Renal cortical epithelial cell (primary cell): Measurements from ENCODE around the gene GFRA3. TPM values are rescaled to one million over a fixed set of nuclear protein-coding genes. Genes with fewer than 3 reads are reported as not detected.

Source experiments
- DNase-seq: peaks from one replicate; pipeline ENCODE4 v3.0.0-alpha.2; 2011; ENCODE audit warnings: low read depth
- total RNA-seq: library from RNA; depleted of rRNA; stranded (reverse); fragments of >200 nt; gene quantifications from 2 replicates; pipeline ENCODE4 v1.2.3, GENCODE V29; 2014

GFRA3 gene
- total RNA-seq, 1 donor from 2014 or later, result not detected

DNA sequence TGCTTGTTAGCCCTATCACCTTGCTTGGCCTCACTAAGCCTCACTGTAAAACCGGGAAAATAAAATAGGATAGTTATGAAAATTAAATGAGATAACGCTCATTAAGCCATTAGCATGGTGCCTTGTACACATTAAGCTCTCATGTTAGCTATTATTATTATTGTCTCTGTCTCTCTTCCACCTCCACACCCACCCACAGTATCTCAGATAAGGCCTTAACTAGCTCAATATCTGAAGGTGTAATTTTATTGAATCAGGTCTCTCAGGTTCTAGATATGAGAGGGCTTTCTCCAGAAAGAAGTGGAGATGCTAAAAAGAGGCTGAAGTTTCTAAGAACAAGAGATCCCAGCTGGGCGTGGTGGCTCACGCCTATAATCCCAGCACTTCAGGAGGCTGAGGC is 27.6 kb downstream of the GFRA3 start:
- DNase-seq, result no peak

DNA sequence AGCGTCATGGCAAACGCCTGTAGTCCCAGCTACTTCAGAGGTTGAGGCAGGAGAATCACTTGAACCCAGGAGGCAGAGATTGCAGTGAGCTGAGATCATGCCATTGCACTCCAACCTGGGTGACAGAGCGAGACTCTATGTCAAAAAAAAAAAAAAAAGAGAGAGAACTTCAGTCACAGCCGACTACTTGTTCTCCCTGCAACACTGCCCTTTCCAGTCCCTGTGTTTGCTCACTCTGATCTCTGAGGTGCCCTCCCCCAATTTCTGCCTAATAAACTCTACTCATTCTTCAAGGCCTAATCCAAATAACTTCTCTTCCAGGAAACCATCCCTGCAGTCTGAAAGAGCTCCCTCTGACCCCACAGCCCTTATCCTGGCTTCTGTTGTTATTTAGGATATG is 28.1 kb downstream of the GFRA3 start:
- no peak for DNase-seq

- no peak for DNase-seq
Measured at GRCh38 chr5:138245717-138246116, 28.7 kb downstream of the GFRA3 start.

- no peak for DNase-seq
Measured at GRCh38 chr5:138243794-138244193, 30.6 kb downstream of the GFRA3 start.

DNA sequence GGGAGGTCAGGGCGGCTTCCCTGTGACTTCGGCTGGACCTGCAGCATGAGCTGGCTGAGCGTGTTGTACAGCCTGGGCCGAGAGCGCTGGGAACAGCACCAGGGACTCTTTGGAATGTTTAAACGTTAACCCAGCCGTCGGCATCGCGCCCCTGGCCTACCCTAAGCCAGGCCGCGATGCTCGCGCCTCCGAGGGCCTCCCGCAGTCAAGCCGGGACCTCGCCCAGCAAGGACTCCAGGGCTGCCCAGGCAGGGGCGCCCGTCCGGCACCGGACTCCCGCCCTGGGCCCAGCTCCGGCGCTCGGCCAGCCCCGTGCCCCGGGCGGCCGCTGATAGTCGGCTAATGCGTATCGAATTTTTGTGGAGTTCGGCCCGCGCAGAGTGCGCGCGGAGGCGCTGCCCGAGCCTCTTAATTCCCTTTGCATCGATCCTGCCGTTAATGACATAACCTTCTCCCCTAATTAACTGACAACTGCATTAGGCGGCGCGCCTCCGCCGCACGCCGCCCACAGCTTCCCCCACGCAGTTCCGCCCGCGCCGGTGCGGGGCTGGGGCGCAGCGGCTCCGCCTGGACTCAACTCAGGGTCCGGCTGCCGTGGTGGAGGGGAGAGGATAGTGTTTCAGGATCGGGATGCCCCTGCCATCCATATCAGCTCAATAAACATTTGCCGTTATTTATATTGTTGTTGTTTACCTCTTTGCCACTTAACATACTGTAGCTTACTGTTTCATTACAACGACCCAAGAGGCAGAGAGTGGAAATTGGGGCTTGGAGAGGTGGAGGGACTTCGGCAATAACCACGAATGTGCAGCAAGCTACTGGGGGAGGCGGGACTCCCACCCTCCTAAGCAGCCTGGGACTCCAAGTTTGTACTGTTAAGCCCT is 32.5 kb downstream of the GFRA3 start:
- DNase-seq, result peak; percentile 14

DNA sequence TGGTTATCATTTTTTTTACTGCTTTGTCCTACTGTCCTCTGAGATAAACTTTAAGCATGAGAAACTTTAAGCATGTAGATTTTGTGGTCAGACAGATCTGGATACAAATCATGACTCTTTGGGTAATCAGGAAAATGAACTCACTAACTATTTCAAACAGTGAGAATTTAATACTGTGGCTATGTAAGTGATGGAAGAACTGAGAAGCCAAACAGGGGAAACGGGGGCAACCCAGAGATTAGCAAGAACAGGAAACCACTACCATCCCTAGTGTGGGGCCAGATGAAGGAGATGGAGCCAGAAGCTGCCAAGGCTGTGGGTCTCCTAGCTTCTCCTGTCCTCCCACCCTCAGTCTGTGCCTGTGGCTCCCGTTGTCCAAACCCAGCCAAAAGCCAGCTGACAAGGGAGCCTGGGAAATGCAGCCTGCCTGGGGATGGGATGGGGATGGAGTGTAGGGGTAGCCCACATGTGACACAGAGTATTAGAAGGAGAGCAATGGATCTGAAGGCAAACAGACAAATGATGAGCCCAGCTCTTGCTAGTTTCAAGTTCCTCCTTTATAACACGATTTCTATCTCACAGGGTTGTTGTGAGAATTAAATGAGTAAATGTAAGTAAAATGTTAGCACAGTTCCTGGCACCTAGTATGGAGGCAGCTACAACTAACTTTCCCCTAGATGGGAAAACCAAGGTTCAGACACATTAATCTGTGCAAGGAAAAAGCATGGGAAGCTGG is 33.6 kb downstream of the GFRA3 start:
- DNase-seq, result no peak

- DNase-seq, result no peak
Measured at GRCh38 chr5:138238034-138238433, 36.4 kb downstream of the GFRA3 start.

GRCh38 chr5:138234651-138235050 is 39.8 kb downstream of the GFRA3 start:
- no peak for DNase-seq

DNA sequence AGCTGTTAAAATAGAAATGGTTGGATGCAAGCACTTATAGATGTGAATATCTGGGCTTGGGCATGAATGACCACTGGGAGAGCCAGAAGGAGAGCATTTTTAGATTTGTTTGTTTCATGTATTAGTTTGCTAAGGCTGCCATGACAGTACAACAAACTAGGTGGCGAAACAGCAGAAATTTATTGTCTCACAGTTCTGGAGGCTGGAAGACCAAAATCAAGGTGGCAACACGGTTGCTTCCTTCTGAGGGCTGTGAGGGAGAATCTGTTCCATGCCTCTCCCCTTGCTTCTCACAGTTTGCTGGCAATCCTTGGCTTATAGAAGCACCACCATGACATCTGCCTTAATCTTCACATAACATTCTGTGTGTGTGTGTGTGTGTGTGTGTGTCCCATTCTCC is 41.1 kb downstream of the GFRA3 start:
- no peak for DNase-seq

GRCh38 chr5:138230981-138231589 is 43.3 kb downstream of the GFRA3 start:
- DNase-seq, result peak; percentile 43

GRCh38 chr5:138230261-138230660 is 44.2 kb downstream of the GFRA3 start:
- no peak for DNase-seq

DNA sequence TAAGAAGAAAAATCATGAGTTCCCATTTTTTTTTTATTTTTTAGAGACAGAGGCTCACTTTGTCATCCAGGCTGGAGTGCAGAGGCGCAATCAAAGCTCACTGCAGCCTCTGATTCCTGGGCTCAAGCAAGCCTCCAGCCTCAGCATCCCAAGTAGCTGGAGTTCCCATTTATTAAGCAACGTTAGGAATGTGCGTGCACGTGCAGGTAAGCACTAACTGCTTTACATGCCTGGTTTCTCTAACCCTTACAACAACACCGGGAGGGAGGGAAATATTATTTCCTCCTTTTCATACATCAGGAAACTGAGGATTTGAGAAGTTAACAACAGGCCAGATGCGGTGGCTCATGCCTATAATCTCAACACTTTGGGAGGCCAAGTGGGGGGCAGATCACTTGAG is 45.0 kb downstream of the GFRA3 start:
- no peak for DNase-seq

- no peak for DNase-seq
Measured at GRCh38 chr5:138226910-138227309, 47.5 kb downstream of the GFRA3 start.

DNA sequence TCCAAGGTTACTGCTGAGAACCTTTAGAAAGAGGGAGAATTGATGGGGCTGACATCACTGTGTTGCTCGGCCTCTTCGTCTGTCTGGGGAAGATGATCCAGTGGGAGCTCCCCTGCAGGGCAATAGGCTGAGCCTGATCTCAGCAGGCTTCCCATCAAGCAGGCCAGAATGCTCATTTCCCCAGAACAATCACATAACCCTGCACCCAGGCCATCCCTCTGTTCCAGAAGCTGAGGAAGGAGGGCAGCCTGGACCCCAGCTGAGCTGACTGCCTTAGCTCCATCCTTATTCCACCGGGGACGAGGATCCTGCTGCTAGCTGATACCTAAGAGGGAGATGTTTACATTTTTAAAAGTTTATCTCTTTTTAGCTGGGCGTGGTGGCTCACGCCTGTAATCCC is 49.7 kb downstream of the GFRA3 start:
- no peak for DNase-seq

GRCh38 chr5:138223532-138223931 is 50.9 kb downstream of the GFRA3 start:
- no peak for DNase-seq

DNA sequence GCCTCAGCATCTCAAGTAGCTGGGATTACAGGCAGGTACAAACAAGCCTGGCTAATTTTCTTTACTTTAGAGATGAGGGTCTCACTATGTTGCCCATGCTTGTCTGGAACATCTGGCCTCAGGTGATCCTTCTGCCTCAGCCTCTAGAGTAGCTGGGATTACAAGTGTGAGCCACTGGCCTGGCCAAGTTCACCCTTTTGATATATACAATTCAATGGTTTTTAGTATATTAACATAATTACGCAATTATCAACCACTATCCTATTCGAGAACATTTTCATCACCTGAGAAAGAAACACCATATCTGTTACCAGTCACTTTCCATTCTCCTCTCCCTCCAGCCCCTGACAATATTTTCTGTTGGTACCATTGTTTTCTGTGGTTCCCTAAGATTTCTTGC is 57.6 kb downstream of the GFRA3 start:
- DNase-seq, result no peak

GRCh38 chr5:138213161-138214029 is 61.0 kb downstream of the GFRA3 start, which contains the start of gene CDC23:
Gene CDC23, minus strand, starts transcription at chr5:138213323. Its CDS starts 11 bp downstream, at chr5:138213312.
- DNase-seq, result peak; percentile 99

DNA sequence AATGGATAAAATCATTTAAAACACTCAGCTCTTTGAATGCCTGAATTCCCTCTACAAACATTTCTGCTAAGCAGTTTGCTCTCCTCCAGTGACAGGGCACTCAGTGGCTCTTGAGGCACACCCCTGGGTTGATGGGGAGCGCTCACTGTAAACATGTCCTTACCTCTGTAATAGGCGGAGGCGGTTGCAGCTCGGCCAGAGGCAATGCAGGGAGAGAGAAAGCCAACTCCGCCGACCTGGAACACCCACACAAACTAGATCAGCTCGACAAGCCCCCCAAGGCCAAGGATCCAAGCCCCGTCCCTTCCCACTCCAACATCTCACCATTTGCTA is 61.6 kb downstream of the GFRA3 start:
- peak; percentile 6 for DNase-seq

GRCh38 chr5:138210985-138211384 is 63.4 kb downstream of the GFRA3 start:
- no peak for DNase-seq
